Upper lobe of right lung (tissue), 1 donor: ENCODE measurements around the gene AADACL2. TPM values are rescaled to one million over a fixed set of nuclear protein-coding genes. Genes with fewer than 3 reads are reported as not detected.

Source experiments
- ATAC-seq: fragments of 200-7000 bp; cut with Tn5 transposase; one replicate; pipeline ENCODE4 v1.9.1; 2020; ENCODE audit warnings: mild to moderate bottlenecking, moderate library complexity
- DNase-seq: peaks from one replicate; pipeline ENCODE4 v3.0.0-alpha.2; 2020
- H3K27ac ChIP-seq: fragments of 200-600 bp; one replicate; pipeline ENCODE4 v1.8.0; 2022
- H3K27me3 ChIP-seq: fragments of 200-600 bp; one replicate; pipeline ENCODE4 v1.8.0; 2022; ENCODE audit warnings: mild to moderate bottlenecking
- H3K36me3 ChIP-seq: fragments of 200-600 bp; one replicate; pipeline ENCODE4 v1.8.0; 2022
- H3K4me1 ChIP-seq: fragments of 200-600 bp; one replicate; pipeline ENCODE4 v1.8.0; 2022
- H3K4me3 ChIP-seq: fragments of 200-600 bp; one replicate; pipeline ENCODE4 v1.8.0; 2022; ENCODE audit warnings: mild to moderate bottlenecking
- H3K9me3 ChIP-seq: fragments of 200-600 bp; one replicate; pipeline ENCODE4 v1.8.0; 2022
- CTCF ChIP-seq: fragments of 200-600 bp; IDR thresholded peaks from one replicate; pipeline ENCODE4 v1.8.0; 2022; ENCODE audit warnings: antibody characterized with exemption
- intact Hi-C: fragments of 100-400 bp; cut with DNase I; formaldehyde crosslinking; loops from one replicate; pipeline ENCODE4 v1.11.0; 2022
- total RNA-seq: library from RNA; stranded (reverse); fragmentation: NEBNext Ultra II Directional; extraction: Animal tissue kit (Norgen Biotek cat#: 25700); gene quantifications from one replicate; pipeline ENCODE4 v1.2.1, GENCODE V29; 2021
- donor health status: DM: no; HTN: yes; CAD: no; lungs with severe emphysema.

Gene AADACL2
- total RNA-seq, 1 donor from 2014 or later: not detected

- Histone ChIP-seq H3K9me3 (no peaks in the 10 kb centered on the region), H3K4me1 (peaks cover 12% of the 10 kb centered on the region), H3K36me3 (no peaks in the 10 kb centered on the region), H3K27me3 (no peaks in the 10 kb centered on the region), H3K27ac (no peak overlapping the region), H3K4me3 (no peak overlapping the region)
- intact Hi-C loops: no loop called here
- ATAC-seq: no peak
- no peak for TF ChIP-seq CTCF
- DNase-seq: no peak
These were observed 39.2 kb downstream of the AADACL2 start for GRCh38 chr3:151772825-151773480.

GRCh38 chr3:151774235-151774634, 40.5 kb downstream of the AADACL2 start:
- TF ChIP-seq CTCF: no peak
- no peaks in the 10 kb centered on the region for H3K9me3 ChIP-seq
- H3K27me3 ChIP-seq: no peaks in the 10 kb centered on the region
- intact Hi-C loops: no loop called here
- no peaks in the 10 kb centered on the region for H3K36me3 ChIP-seq
- no peak overlapping the region for H3K27ac ChIP-seq
- no peak for DNase-seq
- ATAC-seq: no peak
- H3K4me1 ChIP-seq: peaks cover 12% of the 10 kb centered on the region
- H3K4me3 ChIP-seq: no peak overlapping the region

GRCh38 chr3:151774910-151775309, 41.2 kb downstream of the AADACL2 start:
- no peak for ATAC-seq

GRCh38 chr3:151775314-151776258, 41.9 kb downstream of the AADACL2 start:
- Histone ChIP-seq H3K27me3 (no peaks in the 10 kb centered on the region), H3K9me3 (no peaks in the 10 kb centered on the region), H3K4me3 (no peak overlapping the region), H3K36me3 (no peaks in the 10 kb centered on the region), H3K4me1 (peaks cover 8% of the 10 kb centered on the region), H3K27ac (no peak overlapping the region)
- DNase-seq (no peak), ATAC-seq (no peak)
- intact Hi-C loops: no loop called here
- TF ChIP-seq CTCF: no peak

More at GRCh38 chr3:151774910-151775309, 41.2 kb downstream of the AADACL2 start:
- H3K4me3 ChIP-seq: no peak overlapping the region
- no peaks in the 10 kb centered on the region for H3K27me3 ChIP-seq
- H3K27ac ChIP-seq: no peak overlapping the region
- H3K4me1 ChIP-seq: peaks cover 12% of the 10 kb centered on the region
- no peaks in the 10 kb centered on the region for H3K9me3 ChIP-seq
- intact Hi-C loops: no loop called here
- no peak for TF ChIP-seq CTCF
- DNase-seq: no peak
- no peaks in the 10 kb centered on the region for H3K36me3 ChIP-seq

- DNase-seq (no peak), ATAC-seq (no peak)
- peaks cover 7% of the 10 kb centered on the region for H3K4me1 ChIP-seq
- no peak for TF ChIP-seq CTCF
- H3K4me3 ChIP-seq: no peak overlapping the region
- H3K9me3 ChIP-seq: no peaks in the 10 kb centered on the region
- intact Hi-C loops: no loop called here
- no peaks in the 10 kb centered on the region for H3K27me3 ChIP-seq
- H3K36me3 ChIP-seq: no peaks in the 10 kb centered on the region
- no peak overlapping the region for H3K27ac ChIP-seq
These were observed 42.6 kb downstream of the AADACL2 start for GRCh38 chr3:151776259-151776740.
